Measurements from ENCODE around the gene BORCS6. TPM values are rescaled to one million over a fixed set of nuclear protein-coding genes. Genes with fewer than 3 reads are reported as not detected.

BORCS6 gene
- total RNA-seq, 4 donors from 2014 or later = 2.9 to 10.4 (median 9.3) TPM

DNA sequence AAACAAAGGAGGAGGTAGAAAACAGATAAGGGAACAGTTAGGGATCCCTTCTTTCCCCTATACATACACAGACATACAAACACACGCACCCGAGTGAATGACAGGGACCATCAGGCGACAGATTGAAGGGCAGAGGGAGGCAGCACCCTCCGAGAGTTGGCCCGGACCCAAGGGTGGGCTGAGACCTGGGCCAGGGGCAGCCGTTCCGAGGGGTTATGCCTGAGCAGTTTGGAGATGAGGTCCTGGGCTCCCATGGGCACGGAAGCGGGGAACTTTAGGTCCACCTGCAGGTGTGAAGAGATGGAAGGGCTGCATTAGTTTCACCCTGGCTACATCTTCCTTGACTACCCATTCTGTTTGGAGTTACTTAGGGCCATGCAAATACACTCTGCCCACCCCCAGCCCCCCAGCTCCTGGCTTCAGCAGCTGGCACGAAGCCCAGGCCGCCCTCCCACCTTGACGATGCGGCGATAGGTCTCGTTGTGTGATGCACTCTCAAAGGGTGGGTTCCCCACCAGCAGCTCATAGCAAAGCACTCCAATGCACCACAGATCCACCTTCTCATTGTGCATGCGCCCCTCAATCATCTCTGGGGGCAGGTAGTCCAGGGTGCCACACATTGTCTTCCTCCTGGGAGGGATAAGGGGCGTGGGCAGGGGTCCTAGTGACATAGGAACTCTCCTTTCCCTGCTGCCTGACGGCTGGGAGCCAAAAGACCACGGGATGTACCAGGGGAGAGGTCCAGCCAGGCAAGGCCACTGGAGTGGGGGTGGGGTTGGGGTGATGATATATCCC is 15.0 kb upstream of the BORCS6 start:
- TF ChIP-seq, protein P1, sequence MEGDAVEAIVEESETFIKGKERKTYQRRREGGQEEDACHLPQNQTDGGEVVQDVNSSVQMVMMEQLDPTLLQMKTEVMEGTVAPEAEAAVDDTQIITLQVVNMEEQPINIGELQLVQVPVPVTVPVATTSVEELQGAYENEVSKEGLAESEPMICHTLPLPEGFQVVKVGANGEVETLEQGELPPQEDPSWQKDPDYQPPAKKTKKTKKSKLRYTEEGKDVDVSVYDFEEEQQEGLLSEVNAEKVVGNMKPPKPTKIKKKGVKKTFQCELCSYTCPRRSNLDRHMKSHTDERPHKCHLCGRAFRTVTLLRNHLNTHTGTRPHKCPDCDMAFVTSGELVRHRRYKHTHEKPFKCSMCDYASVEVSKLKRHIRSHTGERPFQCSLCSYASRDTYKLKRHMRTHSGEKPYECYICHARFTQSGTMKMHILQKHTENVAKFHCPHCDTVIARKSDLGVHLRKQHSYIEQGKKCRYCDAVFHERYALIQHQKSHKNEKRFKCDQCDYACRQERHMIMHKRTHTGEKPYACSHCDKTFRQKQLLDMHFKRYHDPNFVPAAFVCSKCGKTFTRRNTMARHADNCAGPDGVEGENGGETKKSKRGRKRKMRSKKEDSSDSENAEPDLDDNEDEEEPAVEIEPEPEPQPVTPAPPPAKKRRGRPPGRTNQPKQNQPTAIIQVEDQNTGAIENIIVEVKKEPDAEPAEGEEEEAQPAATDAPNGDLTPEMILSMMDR (IDR thresholded peaks at IDR 0.05; ENCODE audit: low read depth) = no peak

- TF ChIP-seq, protein P1 (IDR thresholded peaks at IDR 0.05; ENCODE audit: low read depth) = no peak
Measured at GRCh38 chr17:8192070-8192815, 2.3 kb upstream of the BORCS6 start.

DNA sequence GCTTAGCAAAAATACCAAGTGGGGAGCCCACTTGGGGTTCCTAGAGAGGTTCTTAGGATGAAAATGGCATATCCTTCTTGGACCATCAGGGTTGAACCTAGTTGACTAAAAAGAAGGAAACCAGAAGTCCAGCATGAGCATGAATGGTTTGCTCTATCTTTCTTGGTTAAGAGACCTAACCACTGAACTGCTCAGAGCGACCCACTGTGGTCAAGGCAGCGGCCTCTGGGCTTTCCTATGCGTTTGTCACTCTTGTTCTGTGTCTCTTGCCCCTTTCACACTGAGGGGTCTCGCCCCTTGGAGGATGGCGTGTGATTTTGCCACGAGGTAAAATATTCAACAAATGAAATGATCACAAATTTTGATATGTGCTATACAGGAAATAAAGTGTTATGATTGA is 526 bp upstream of the BORCS6 start:
- TF ChIP-seq, protein P1 (IDR thresholded peaks at IDR 0.05; ENCODE audit: low read depth) = no peak

DNA sequence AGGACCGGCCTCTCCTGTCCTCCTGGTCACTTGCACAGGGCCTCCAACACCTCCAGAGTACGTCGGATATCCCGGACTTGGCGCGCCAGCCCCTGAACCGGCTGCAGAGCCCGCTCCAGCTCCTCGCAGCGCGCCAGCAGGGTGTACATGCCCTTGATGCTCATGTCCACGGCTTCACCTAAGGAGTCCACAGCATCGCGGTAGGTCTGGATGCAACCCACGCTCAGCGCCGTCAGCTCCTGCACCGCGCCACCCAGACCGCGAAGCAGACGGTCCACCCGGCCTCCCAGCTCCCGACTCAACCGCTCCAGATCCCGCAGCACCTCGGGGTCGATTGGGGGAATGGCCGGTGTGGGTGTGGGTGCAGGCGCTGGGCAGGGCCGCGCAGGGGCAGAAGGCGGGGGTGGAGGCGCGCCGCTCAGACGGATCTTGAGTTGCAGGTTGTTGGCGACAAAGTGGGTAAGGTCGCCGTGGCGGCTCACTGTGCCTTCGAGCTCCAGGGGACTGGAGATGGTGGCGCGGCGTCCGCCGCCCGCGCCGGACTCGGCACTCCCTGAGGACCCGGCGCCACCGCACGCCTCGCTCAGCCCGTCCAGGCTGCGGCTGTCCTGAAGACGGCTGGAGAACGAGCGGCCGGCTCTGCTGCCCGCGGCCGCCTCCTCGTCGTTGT is 804 bp downstream of the BORCS6 start:
- TF ChIP-seq, protein P1 (IDR thresholded peaks at IDR 0.05; ENCODE audit: low read depth) = no peak

- TF ChIP-seq, protein P1 (IDR thresholded peaks at IDR 0.05; ENCODE audit: low read depth) = no peak
Measured at GRCh38 chr17:8188263-8188839, 1.6 kb downstream of the BORCS6 start.

- TF ChIP-seq, protein P1 (IDR thresholded peaks at IDR 0.05; ENCODE audit: low read depth) = no peak
Measured at GRCh38 chr17:8187517-8188262, 2.3 kb downstream of the BORCS6 start.
